NB4 (cell line): ENCODE results near the gene SCNN1B.
A peak's percentile ranks its signal among the peaks of the same experiment; 100 is the strongest.
"Not testable (repeated sequence)": the region's sequence is repeated elsewhere in the genome, so short reads cannot be mapped to it uniquely, and the experiment has no call there.

Experiments
- DNase-seq: peaks from one replicate; pipeline ENCODE4 v3.0.0; 2010; ENCODE audit warnings: low read depth
- H3K4me3 ChIP-seq: one replicate; pipeline ENCODE4 v1.5.1; 2011; ENCODE audit warnings: mild to moderate bottlenecking, low read depth, low read length, moderate library complexity
- CTCF ChIP-seq: IDR thresholded peaks from one replicate; pipeline ENCODE4 v1.5.1; 2012; ENCODE audit warnings: low read depth, low read length
- MAX ChIP-seq: IDR thresholded peaks from 2 replicates; pipeline ENCODE4 v1.6.1; 2011; ENCODE audit warnings: low read depth, low read length
- MYC ChIP-seq: IDR thresholded peaks from 2 replicates; pipeline ENCODE4 v1.6.1; 2011; ENCODE audit warnings: low read depth, low read length
- POLR2A ChIP-seq: IDR thresholded peaks from 2 replicates; pipeline ENCODE4 v1.6.1; 2011; ENCODE audit warnings: mild to moderate bottlenecking; ENCODE audit not compliant: insufficient read length; ENCODE audit errors: extremely low read depth

Gene SCNN1B

GRCh38 chr16:23290189-23291062 is 11.7 kb upstream of the SCNN1B start:
- TF ChIP-seq MAX (no peak), MYC (no peak), CTCF (no peak)
- H3K4me3 ChIP-seq: no peak overlapping the region
- no peak for DNase-seq

DNA sequence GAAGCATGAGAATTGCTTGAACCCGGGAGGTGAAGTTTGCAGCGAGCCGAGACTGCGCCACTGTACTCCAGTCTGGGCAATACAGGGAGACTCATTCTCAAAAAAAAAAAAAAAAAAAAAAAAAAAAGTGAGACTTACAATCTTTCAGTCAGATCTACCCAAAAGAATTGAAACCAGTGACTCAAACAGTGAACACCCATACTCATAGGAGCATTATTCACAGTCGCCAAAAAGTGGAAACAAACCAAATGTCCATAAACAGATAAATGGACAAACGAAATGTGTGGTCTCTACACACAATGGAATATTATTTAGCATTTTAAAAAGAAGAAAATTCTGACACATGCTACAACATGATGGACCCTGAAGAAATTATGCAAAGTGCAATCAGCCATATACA is 9.1 kb upstream of the SCNN1B start:
- no peak overlapping the region for H3K4me3 ChIP-seq
- DNase-seq: no peak
- TF ChIP-seq POLR2A (no peak), MYC (no peak), MAX (no peak), CTCF (no peak)

- H3K4me3 ChIP-seq: no peak overlapping the region
- DNase-seq: no peak
- TF ChIP-seq POLR2A (no peak), MAX (no peak), CTCF (no peak), MYC (no peak)
Measured at GRCh38 chr16:23294260-23294659, 7.8 kb upstream of the SCNN1B start.

DNA sequence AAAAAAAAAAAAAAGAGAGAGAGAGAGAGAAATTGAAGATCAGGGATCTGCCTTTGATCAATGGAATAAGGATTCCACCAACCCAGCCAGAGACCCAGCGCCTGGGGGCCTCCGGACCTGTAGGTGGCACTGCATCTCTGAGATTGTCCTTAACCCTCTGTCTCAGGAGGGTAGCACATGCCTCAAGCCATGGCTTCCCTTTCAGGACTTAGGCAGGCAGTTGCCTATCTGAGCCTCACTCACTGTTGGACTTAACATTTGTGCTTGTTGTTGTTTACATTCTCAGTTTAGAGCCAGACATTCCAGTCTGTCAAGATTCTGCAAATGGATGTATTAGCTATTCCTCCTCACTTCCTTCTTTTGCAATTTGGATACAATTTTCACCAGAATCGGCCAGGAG is 5.1 kb upstream of the SCNN1B start:
- H3K4me3 ChIP-seq: no peak overlapping the region
- peak; percentile 37 for DNase-seq
- TF ChIP-seq CTCF (peak; percentile 21), POLR2A (no peak)

DNA sequence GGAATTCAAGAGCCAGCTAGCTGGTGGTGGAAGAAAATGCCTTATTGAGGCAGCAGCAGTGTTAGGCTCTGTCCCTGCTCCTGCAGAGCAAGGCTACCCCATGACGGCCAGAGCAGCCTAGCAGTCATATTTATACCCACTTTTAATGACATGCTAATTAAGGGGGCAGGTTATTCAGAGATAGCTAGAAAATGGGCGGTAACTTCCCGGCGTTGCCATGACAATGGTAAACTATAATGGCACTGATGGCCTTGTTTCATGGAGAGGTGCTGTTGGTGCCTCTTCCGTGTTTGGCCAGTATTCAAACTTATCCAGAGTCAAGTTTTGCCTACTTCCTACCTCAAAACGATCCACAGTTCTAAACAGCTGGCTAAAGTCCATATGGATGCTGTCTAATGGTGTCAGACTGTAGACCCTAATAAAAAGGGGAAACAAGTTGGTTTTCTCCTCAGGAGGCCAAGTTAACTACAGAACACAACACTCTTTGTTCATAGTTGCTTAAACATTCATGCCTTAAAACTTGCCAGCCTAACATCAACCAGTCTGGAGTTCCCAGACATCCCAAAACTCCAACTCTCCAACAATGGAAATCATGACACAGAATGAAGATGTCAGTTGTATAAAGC is 3.7 kb upstream of the SCNN1B start:
- H3K4me3 ChIP-seq: no peak overlapping the region
- DNase-seq: no peak
- TF ChIP-seq MAX (no peak), MYC (no peak), POLR2A (no peak), CTCF (no peak)

GRCh38 chr16:23299815-23300214 is 2.3 kb upstream of the SCNN1B start:
- H3K4me3 ChIP-seq, DNase-seq: not testable (repeated sequence)
